HCT116 (cell line): Measurements from ENCODE around the gene NAALADL2. TPM values are rescaled to one million over a fixed set of nuclear protein-coding genes. Genes with fewer than 3 reads are reported as not detected.

Experiments
- ATAC-seq: fragments of 200-7000 bp; cut with Tn5 transposase; 2 replicates; pipeline ENCODE4 v1.9.1; 2020; ENCODE audit warnings: mild to moderate bottlenecking, moderate library complexity
- BruUV-seq: library from RNA; stranded (reverse); fragments of 400-500 nt; replicated peaks from 2 replicates; lab custom pipeline; 2021; lab: Mats Ljungman, UMichigan
- CTCF ChIA-PET: fragments of 300-600 bp; sonication (Branson Sonifier 250); formaldehyde crosslinking; loops from one replicate; lab custom pipeline; 2021; ENCODE audit warnings: antibody characterized with exemption; lab: Charles Lee
- POLR2A ChIA-PET: fragments of 300-600, 350-600 bp; sonication (Branson Sonifier 250); formaldehyde crosslinking; loops from one replicate; lab custom pipeline; 2021; ENCODE audit warnings: antibody characterized with exemption; lab: Charles Lee
- RAD21 ChIA-PET, 2 experiments: fragments of 300-600 bp; sonication (Branson Sonifier 250); formaldehyde crosslinking; loops; one replicate each; lab custom pipeline; 2023; ENCODE audit warnings: low total read pairs in 2 of 2; ENCODE audit not compliant: uncharacterized antibody in 2 of 2, unreplicated experiment in 2 of 2, low non-redundant PET in 1 of 2; lab: Charles Lee
- DNase-seq: peaks from one replicate; pipeline ENCODE4 v3.0.0-alpha.2; 2010; ENCODE audit warnings: low read depth, low spot score
- H2AFZ ChIP-seq: fragments of 200-600 bp; shearing (Covaris generic), sonication (generic); 2 replicates; pipeline ENCODE4 v1.6.1; 2017; ENCODE audit warnings: low read depth, mixed run types, mixed read lengths, antibody characterized with exemption, low read length; ENCODE audit not compliant: poor library complexity, severe bottlenecking
- H3K27ac ChIP-seq: 2 replicates; pipeline ENCODE4 v1.5.1; 2012; ENCODE audit warnings: low read depth, low read length
- H3K27me3 ChIP-seq: fragments of 200-600 bp; sonication (generic); 2 replicates; pipeline ENCODE4 v1.6.1; 2016; ENCODE audit warnings: mixed run types, low read length, mixed read lengths; ENCODE audit not compliant: insufficient read depth
- H3K36me3 ChIP-seq, 2 experiments: fragments of 200-500 bp in 1 of 2; fragments of 200-600 bp in 1 of 2; sonication (Bioruptor generic) in 1 of 2; sonication (generic) in 1 of 2; 2 replicates each; pipeline versions ENCODE4 v1.5.1 to v1.6.1; 2014 to 2016; ENCODE audit warnings: low read length in 2 of 2, inconsistent platforms in 1 of 2, mixed read lengths in 1 of 2, mixed run types in 1 of 2; ENCODE audit not compliant: insufficient read depth in 2 of 2, control insufficient read depth in 1 of 2
- H3K4me1 ChIP-seq, 2 experiments: fragments of 200-600 bp in 1 of 2; sonication (generic) in 1 of 2; 2 replicates each; pipeline versions ENCODE4 v1.5.1 to v1.6.1; 2012 to 2017; ENCODE audit warnings: low read length in 2 of 2, inconsistent platforms in 1 of 2, mild to moderate bottlenecking in 1 of 2, mixed read lengths in 1 of 2, mixed run types in 1 of 2, moderate library complexity in 1 of 2; ENCODE audit not compliant: insufficient read depth in 2 of 2, control insufficient read depth in 1 of 2
- H3K4me2 ChIP-seq: fragments of 200-600 bp; sonication (generic); 2 replicates; pipeline ENCODE4 v1.6.1; 2017; ENCODE audit warnings: mixed run types, low read length, mixed read lengths
- H3K4me3 ChIP-seq, 2 experiments: fragments of 200-600 bp in 1 of 2; sonication (generic) in 1 of 2; replicated peaks in 1 of 2; 2 replicates each; pipeline ENCODE4 v1.5.1; 2011 to 2016; ENCODE audit warnings: low read length in 2 of 2, control low read depth in 1 of 2, low read depth in 1 of 2, mild to moderate bottlenecking in 1 of 2, mixed read lengths in 1 of 2, mixed run types in 1 of 2
- H3K79me2 ChIP-seq: fragments of 200-600 bp; sonication (generic); 2 replicates; pipeline ENCODE4 v1.6.1; 2017; ENCODE audit warnings: mild to moderate bottlenecking, mixed run types, low read length, moderate library complexity, mixed read lengths; ENCODE audit not compliant: insufficient read depth
- H3K9ac ChIP-seq: fragments of 200-600 bp; sonication (generic); 2 replicates; pipeline ENCODE4 v1.6.1; 2016; ENCODE audit warnings: low read length, mixed read lengths
- H3K9me2 ChIP-seq: fragments of 200-600 bp; sonication (generic), shearing (Covaris generic); 2 replicates; pipeline ENCODE4 v1.6.1; 2017; ENCODE audit warnings: mixed run types, mild to moderate bottlenecking, moderate library complexity; ENCODE audit not compliant: insufficient read depth
- H3K9me3 ChIP-seq, 2 experiments: fragments of 200-500 bp in 1 of 2; fragments of 200-600 bp in 1 of 2; sonication (Bioruptor generic) in 1 of 2; sonication (generic) in 1 of 2; 2 replicates each; pipeline ENCODE4 v1.6.1; 2014 to 2017; ENCODE audit warnings: low read length in 2 of 2, mixed read lengths in 2 of 2, inconsistent platforms in 1 of 2, low read depth in 1 of 2, mild to moderate bottlenecking in 1 of 2, mixed run types in 1 of 2, moderate library complexity in 1 of 2; ENCODE audit not compliant: control insufficient read depth in 1 of 2, insufficient read depth in 1 of 2
- H4K20me1 ChIP-seq: fragments of 200-600 bp; sonication (generic), shearing (Covaris generic); 2 replicates; pipeline ENCODE4 v1.6.1; 2017; ENCODE audit warnings: mixed run types, mild to moderate bottlenecking, moderate library complexity; ENCODE audit not compliant: insufficient read depth
- EGR1 ChIP-seq: IDR thresholded peaks from 2 replicates; pipeline ENCODE4 v1.6.1; 2012; ENCODE audit warnings: low read depth
- ELF1 ChIP-seq: IDR thresholded peaks from 2 replicates; pipeline ENCODE4 v1.6.1; 2012; ENCODE audit warnings: low read depth, borderline replicate concordance
- EZH2 ChIP-seq: fragments of 200-600 bp; sonication (generic); IDR thresholded peaks from 2 replicates; pipeline ENCODE4 v1.6.1; 2017; ENCODE audit warnings: antibody characterized with exemption, mixed run types
- EZH2phosphoT487 ChIP-seq: fragments of 200-600 bp; IDR thresholded peaks from 2 replicates; pipeline ENCODE4 v1.6.1; 2018; ENCODE audit warnings: antibody characterized with exemption, borderline replicate concordance
- JUND ChIP-seq: IDR thresholded peaks from 2 replicates; pipeline ENCODE4 v1.6.1; 2012
- POLR2A ChIP-seq: IDR thresholded peaks from 2 replicates; pipeline ENCODE4 v1.7.0; 2011; ENCODE audit warnings: borderline replicate concordance; ENCODE audit not compliant: insufficient read depth, insufficient read length; ENCODE audit errors: extremely low read depth
- POLR2AphosphoS5 ChIP-seq: IDR thresholded peaks from 2 replicates; pipeline ENCODE4 v1.6.1; 2011; ENCODE audit warnings: mild to moderate bottlenecking, low read depth, low read length, moderate library complexity
- RAD21 ChIP-seq: IDR thresholded peaks from 2 replicates; pipeline ENCODE4 v1.6.1; 2012; ENCODE audit warnings: low read depth, mild to moderate bottlenecking
- REST ChIP-seq: IDR thresholded peaks from 2 replicates; pipeline ENCODE4 v1.6.1; 2012; ENCODE audit warnings: low read depth
- SP1 ChIP-seq: IDR thresholded peaks from 2 replicates; pipeline ENCODE4 v1.6.1; 2012; ENCODE audit warnings: low read depth
- SRF ChIP-seq: IDR thresholded peaks from 2 replicates; pipeline ENCODE4 v1.6.1; 2012; ENCODE audit warnings: low read depth
- TCF7L2 ChIP-seq: IDR thresholded peaks from 2 replicates; pipeline ENCODE4 v1.7.0; 2011; ENCODE audit warnings: borderline replicate concordance, inconsistent platforms; ENCODE audit not compliant: insufficient read depth, insufficient read length; ENCODE audit errors: extremely low read depth
- YY1 ChIP-seq: IDR thresholded peaks from 2 replicates; pipeline ENCODE4 v1.6.1; 2011; ENCODE audit warnings: low read length, low read depth, moderate library complexity, mild to moderate bottlenecking; ENCODE audit not compliant: insufficient replicate concordance; ENCODE audit errors: extremely low read depth
- ZFX ChIP-seq: fragments of 450-650 bp; IDR thresholded peaks from 2 replicates; pipeline ENCODE4 v1.6.1; 2017
- ZNF274 ChIP-seq: fragments of 200-500 bp; sonication (Bioruptor generic); IDR thresholded peaks from 2 replicates; pipeline ENCODE4 v1.6.1; 2014; ENCODE audit warnings: mild to moderate bottlenecking, low read depth, low read length, inconsistent platforms
- intact Hi-C: fragments of 100-400 bp; cut with micrococcal nuclease; formaldehyde crosslinking; loops from 2 replicates; pipeline ENCODE4 v1.10.0; 2022
- total RNA-seq: library from RNA; stranded (reverse); gene quantifications from one replicate; pipeline ENCODE4 v1.2.1, GENCODE V29; 2021; ENCODE audit not compliant: unreplicated experiment
- TF ChIP-seq, protein P1 (sequence below): IDR thresholded peaks from 2 replicates; pipeline ENCODE4 v1.6.1; 2012
- TF ChIP-seq, protein P2 (sequence below), 3 experiments: fragments of 200-600 bp in 1 of 3; sonication (generic) in 1 of 3; IDR thresholded peaks in 2 of 3; conservative IDR thresholded peaks in 1 of 3; 2 replicates each; pipeline ENCODE4 v1.5.1; 2012 to 2017; ENCODE audit warnings: low read depth in 2 of 3, low read length in 2 of 3, antibody characterized with exemption in 1 of 3, borderline replicate concordance in 1 of 3, control low read depth in 1 of 3, mild to moderate bottlenecking in 1 of 3, mixed read lengths in 1 of 3, mixed run types in 1 of 3, moderate library complexity in 1 of 3; ENCODE audit not compliant: insufficient read depth in 1 of 3
- TF ChIP-seq, protein P3 (sequence below): IDR thresholded peaks from 2 replicates; pipeline ENCODE4 v1.6.1; 2012
- TF ChIP-seq, protein P4 (sequence below): IDR thresholded peaks from 2 replicates; pipeline ENCODE4 v1.6.1; 2011; ENCODE audit warnings: mild to moderate bottlenecking, low read length, moderate library complexity; ENCODE audit not compliant: insufficient replicate concordance; ENCODE audit errors: extremely low read depth

NAALADL2 gene
- total RNA-seq, 1 experiment from 2014 or later: 2.9 TPM

DNA sequence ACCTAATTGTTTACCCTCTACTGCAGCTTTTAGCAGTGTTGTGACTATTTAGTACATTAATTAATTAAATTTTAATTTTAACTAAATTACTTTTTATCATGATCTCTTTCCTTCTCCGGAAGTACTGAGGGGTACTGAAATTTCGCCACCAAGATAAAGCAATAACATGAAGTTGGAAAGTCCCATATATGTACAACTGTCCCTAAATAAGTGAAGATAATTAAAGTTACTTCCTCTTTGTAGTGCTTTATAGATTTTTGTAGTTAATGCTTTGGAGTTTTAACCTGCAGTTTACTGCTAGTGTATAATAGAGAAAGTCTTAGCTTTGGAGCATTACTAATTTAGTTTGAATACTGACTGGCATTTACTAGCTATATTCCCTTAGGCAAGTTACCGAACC is 325.3 kb downstream of the NAALADL2 start:
- ChIA-PET POLR2A (no interaction called here), RAD21 (no interaction called here), CTCF (no interaction called here)
- TF ChIP-seq ZFX: no peak
- TF ChIP-seq POLR2A: no peak
- TF ChIP-seq RAD21: no peak
- TF ChIP-seq EGR1: no peak
- TF ChIP-seq JUND: no peak
- TF ChIP-seq, protein P1, sequence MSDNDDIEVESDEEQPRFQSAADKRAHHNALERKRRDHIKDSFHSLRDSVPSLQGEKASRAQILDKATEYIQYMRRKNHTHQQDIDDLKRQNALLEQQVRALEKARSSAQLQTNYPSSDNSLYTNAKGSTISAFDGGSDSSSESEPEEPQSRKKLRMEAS: no peak
- no peak for TF ChIP-seq YY1
- TF ChIP-seq, protein P2, sequence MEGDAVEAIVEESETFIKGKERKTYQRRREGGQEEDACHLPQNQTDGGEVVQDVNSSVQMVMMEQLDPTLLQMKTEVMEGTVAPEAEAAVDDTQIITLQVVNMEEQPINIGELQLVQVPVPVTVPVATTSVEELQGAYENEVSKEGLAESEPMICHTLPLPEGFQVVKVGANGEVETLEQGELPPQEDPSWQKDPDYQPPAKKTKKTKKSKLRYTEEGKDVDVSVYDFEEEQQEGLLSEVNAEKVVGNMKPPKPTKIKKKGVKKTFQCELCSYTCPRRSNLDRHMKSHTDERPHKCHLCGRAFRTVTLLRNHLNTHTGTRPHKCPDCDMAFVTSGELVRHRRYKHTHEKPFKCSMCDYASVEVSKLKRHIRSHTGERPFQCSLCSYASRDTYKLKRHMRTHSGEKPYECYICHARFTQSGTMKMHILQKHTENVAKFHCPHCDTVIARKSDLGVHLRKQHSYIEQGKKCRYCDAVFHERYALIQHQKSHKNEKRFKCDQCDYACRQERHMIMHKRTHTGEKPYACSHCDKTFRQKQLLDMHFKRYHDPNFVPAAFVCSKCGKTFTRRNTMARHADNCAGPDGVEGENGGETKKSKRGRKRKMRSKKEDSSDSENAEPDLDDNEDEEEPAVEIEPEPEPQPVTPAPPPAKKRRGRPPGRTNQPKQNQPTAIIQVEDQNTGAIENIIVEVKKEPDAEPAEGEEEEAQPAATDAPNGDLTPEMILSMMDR (IDR thresholded peaks at IDR 0.05 in 2 of 3, conservative IDR thresholded peaks at IDR 0.05 in 1 of 3; ENCODE audit: borderline replicate concordance in 1 of 3, insufficient read depth in 1 of 3, low read depth in 2 of 3, low read length in 2 of 3): no peak
- no peak for TF ChIP-seq EZH2
- TF ChIP-seq, protein P3, sequence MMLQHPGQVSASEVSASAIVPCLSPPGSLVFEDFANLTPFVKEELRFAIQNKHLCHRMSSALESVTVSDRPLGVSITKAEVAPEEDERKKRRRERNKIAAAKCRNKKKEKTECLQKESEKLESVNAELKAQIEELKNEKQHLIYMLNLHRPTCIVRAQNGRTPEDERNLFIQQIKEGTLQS: no peak
- TF ChIP-seq POLR2AphosphoS5: no peak
- TF ChIP-seq SRF: no peak
- no peak for TF ChIP-seq TCF7L2
- TF ChIP-seq ZNF274: no peak
- TF ChIP-seq EZH2phosphoT487: no peak
- TF ChIP-seq, protein P4, sequence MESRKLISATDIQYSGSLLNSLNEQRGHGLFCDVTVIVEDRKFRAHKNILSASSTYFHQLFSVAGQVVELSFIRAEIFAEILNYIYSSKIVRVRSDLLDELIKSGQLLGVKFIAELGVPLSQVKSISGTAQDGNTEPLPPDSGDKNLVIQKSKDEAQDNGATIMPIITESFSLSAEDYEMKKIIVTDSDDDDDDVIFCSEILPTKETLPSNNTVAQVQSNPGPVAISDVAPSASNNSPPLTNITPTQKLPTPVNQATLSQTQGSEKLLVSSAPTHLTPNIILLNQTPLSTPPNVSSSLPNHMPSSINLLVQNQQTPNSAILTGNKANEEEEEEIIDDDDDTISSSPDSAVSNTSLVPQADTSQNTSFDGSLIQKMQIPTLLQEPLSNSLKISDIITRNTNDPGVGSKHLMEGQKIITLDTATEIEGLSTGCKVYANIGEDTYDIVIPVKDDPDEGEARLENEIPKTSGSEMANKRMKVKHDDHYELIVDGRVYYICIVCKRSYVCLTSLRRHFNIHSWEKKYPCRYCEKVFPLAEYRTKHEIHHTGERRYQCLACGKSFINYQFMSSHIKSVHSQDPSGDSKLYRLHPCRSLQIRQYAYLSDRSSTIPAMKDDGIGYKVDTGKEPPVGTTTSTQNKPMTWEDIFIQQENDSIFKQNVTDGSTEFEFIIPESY: no peak
- no peak for TF ChIP-seq REST
- no peak for TF ChIP-seq ELF1
- no peak for TF ChIP-seq SP1
- Histone ChIP-seq H3K36me3 (no peaks in the 10 kb centered on the region), H4K20me1 (no peaks in the 10 kb centered on the region), H3K9ac (no peak overlapping the region), H3K27ac (no peak overlapping the region), H2AFZ (no peak overlapping the region), H3K27me3 (no peaks in the 10 kb centered on the region), H3K4me2 (no peak overlapping the region), H3K4me3 (no peak overlapping the region), H3K9me3 (no peaks in the 10 kb centered on the region), H3K4me1 (no peaks in the 10 kb centered on the region), H3K9me2 (no peaks in the 10 kb centered on the region), H3K79me2 (no peaks in the 10 kb centered on the region)
- intact Hi-C loops: no loop called here
- ATAC-seq (no peak), DNase-seq (no peak)
- BruUV-seq: no TSS peak
